OCI-LY7 (cell line): ENCODE measurements around the gene PCDH10. TPM values are rescaled to one million over a fixed set of nuclear protein-coding genes. Genes with fewer than 3 reads are reported as not detected.

Experiments
- BruUV-seq: library from RNA; stranded (reverse); fragments of 400-500 nt; replicated peaks from 2 replicates; lab custom pipeline; 2021; lab: Mats Ljungman, UMichigan
- CTCF ChIA-PET: fragments of 300-600 bp; sonication (Branson Sonifier 250); formaldehyde crosslinking; loops from one replicate; lab custom pipeline; 2022; ENCODE audit warnings: antibody characterized with exemption; ENCODE audit not compliant: unreplicated experiment; lab: Charles Lee
- POLR2A ChIA-PET: fragments of 300-600 bp; sonication (Branson Sonifier 250); formaldehyde crosslinking; loops from one replicate; lab custom pipeline; 2022; ENCODE audit warnings: antibody characterized with exemption; lab: Charles Lee
- DNase-seq: peaks from one replicate; pipeline ENCODE4 v3.0.0-alpha.2; 2015; ENCODE audit warnings: low spot score
- H2AFZ ChIP-seq: fragments of 200-600 bp; sonication (generic), shearing (Covaris generic); 2 replicates; pipeline ENCODE4 v1.6.1; 2014; ENCODE audit warnings: mild to moderate bottlenecking, antibody characterized with exemption, low read length, moderate library complexity
- H3K27ac ChIP-seq: fragments of 200-600 bp; sonication (generic); 2 replicates; pipeline ENCODE4 v1.5.1; 2014; ENCODE audit warnings: mixed run types, low read depth, mild to moderate bottlenecking, moderate library complexity, low read length, inconsistent platforms; ENCODE audit not compliant: poor library complexity, severe bottlenecking
- H3K36me3 ChIP-seq: fragments of 200-600 bp; sonication (generic); 2 replicates; pipeline ENCODE4 v1.6.1; 2014; ENCODE audit warnings: mild to moderate bottlenecking, antibody characterized with exemption, low read length, moderate library complexity, mixed read lengths; ENCODE audit not compliant: insufficient read depth
- H3K4me1 ChIP-seq: fragments of 200-600 bp; sonication (generic); 2 replicates; pipeline ENCODE4 v1.5.1; 2014; ENCODE audit warnings: mild to moderate bottlenecking, low read length; ENCODE audit not compliant: insufficient read depth, poor library complexity, severe bottlenecking
- H3K4me2 ChIP-seq: fragments of 200-600 bp; sonication (generic); 2 replicates; pipeline ENCODE4 v1.6.1; 2014; ENCODE audit warnings: mild to moderate bottlenecking, low read length
- H3K4me3 ChIP-seq: fragments of 200-600 bp; sonication (generic); 2 replicates; pipeline ENCODE4 v1.5.1; 2014; ENCODE audit warnings: mild to moderate bottlenecking, low read depth, low read length; ENCODE audit not compliant: poor library complexity, severe bottlenecking
- H3K79me2 ChIP-seq: fragments of 200-600 bp; sonication (generic); 2 replicates; pipeline ENCODE4 v1.6.1; 2016; ENCODE audit warnings: low read depth, mild to moderate bottlenecking, low read length, moderate library complexity, mixed read lengths; ENCODE audit not compliant: insufficient read depth
- H3K9me2 ChIP-seq: fragments of 200-600 bp; sonication (generic); 2 replicates; pipeline ENCODE4 v1.6.1; 2016; ENCODE audit warnings: mild to moderate bottlenecking, low read length, mixed read lengths; ENCODE audit not compliant: insufficient read depth
- H3K9me3 ChIP-seq: fragments of 200-600 bp; sonication (generic); 2 replicates; pipeline ENCODE4 v1.6.1; 2014; ENCODE audit warnings: mild to moderate bottlenecking, mixed run types, low read length, mixed read lengths
- H4K20me1 ChIP-seq: fragments of 200-600 bp; sonication (generic); 2 replicates; pipeline ENCODE4 v1.6.1; 2014; ENCODE audit warnings: mild to moderate bottlenecking, antibody characterized with exemption, low read length, moderate library complexity, mixed read lengths; ENCODE audit not compliant: insufficient read depth
- EZH2phosphoT487 ChIP-seq: fragments of 200-600 bp; sonication (generic); IDR thresholded peaks from 2 replicates; pipeline ENCODE4 v1.6.1; 2018; ENCODE audit warnings: low read depth, borderline replicate concordance, mild to moderate bottlenecking, mixed run types, antibody characterized with exemption, low read length, moderate library complexity, mixed read lengths
- intact Hi-C: fragments of 100-400 bp; cut with micrococcal nuclease; formaldehyde crosslinking; loops from one replicate; pipeline ENCODE4 v1.10.0; 2022; ENCODE audit not compliant: unreplicated experiment
- total RNA-seq, 2 experiments: library from RNA; depleted of rRNA in 1 of 2; stranded (reverse); fragments of >200 nt in 1 of 2; shearing (Covaris generic) in 1 of 2; gene quantifications; 2 replicates each; pipeline ENCODE4 v1.2.3, GENCODE V29; 2014 to 2022
- TF ChIP-seq, protein P1 (sequence below): fragments of 200-600 bp; sonication (generic); conservative IDR thresholded peaks from 2 replicates; pipeline ENCODE4 v1.5.1; 2014; ENCODE audit warnings: mild to moderate bottlenecking, antibody characterized with exemption, low read length, moderate library complexity, mixed read lengths

Gene PCDH10
- total RNA-seq, 2 experiments from 2014 or later = not detected

DNA sequence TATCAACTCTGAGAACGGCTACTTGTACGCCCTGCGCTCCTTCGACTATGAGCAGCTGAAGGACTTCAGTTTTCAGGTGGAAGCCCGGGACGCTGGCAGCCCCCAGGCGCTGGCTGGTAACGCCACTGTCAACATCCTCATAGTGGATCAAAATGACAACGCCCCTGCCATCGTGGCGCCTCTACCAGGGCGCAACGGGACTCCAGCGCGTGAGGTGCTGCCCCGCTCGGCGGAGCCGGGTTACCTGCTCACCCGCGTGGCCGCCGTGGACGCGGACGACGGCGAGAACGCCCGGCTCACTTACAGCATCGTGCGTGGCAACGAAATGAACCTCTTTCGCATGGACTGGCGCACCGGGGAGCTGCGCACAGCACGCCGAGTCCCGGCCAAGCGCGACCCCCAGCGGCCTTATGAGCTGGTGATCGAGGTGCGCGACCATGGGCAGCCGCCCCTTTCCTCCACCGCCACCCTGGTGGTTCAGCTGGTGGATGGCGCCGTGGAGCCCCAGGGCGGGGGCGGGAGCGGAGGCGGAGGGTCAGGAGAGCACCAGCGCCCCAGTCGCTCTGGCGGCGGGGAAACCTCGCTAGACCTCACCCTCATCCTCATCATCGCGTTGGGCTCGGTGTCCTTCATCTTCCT is 2.7 kb downstream of the PCDH10 start:
- no TSS peak for BruUV-seq
- Histone ChIP-seq H4K20me1 (no peaks in the 10 kb centered on the region), H3K79me2 (no peaks in the 10 kb centered on the region), H3K27ac (no peak overlapping the region), H3K4me2 (no peak overlapping the region), H3K4me3 (no peak overlapping the region), H3K4me1 (no peaks in the 10 kb centered on the region), H3K9me3 (no peaks in the 10 kb centered on the region), H3K9me2 (no peaks in the 10 kb centered on the region), H2AFZ (no peak overlapping the region), H3K36me3 (no peaks in the 10 kb centered on the region)
- no peak for TF ChIP-seq EZH2phosphoT487
- TF ChIP-seq, protein P1, sequence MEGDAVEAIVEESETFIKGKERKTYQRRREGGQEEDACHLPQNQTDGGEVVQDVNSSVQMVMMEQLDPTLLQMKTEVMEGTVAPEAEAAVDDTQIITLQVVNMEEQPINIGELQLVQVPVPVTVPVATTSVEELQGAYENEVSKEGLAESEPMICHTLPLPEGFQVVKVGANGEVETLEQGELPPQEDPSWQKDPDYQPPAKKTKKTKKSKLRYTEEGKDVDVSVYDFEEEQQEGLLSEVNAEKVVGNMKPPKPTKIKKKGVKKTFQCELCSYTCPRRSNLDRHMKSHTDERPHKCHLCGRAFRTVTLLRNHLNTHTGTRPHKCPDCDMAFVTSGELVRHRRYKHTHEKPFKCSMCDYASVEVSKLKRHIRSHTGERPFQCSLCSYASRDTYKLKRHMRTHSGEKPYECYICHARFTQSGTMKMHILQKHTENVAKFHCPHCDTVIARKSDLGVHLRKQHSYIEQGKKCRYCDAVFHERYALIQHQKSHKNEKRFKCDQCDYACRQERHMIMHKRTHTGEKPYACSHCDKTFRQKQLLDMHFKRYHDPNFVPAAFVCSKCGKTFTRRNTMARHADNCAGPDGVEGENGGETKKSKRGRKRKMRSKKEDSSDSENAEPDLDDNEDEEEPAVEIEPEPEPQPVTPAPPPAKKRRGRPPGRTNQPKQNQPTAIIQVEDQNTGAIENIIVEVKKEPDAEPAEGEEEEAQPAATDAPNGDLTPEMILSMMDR = no peak
- DNase-seq = no peak
- ChIA-PET CTCF (no interaction called here), POLR2A (no interaction called here)
- intact Hi-C loops = no loop called here

GRCh38 chr4:133152330-133152821 is 3.3 kb downstream of the PCDH10 start:
- ChIA-PET CTCF (no interaction called here), POLR2A (interaction anchor here (0.6 to 1.4 kb wide), 2 partner anchors 11 to 102 kb away, joined by 3 to 4 read pairs; no protein-coding TSS in a partner anchor)

More at GRCh38 chr4:133152330-133152821, 3.3 kb downstream of the PCDH10 start:
- Histone ChIP-seq H3K27ac (no peak overlapping the region), H3K79me2 (no peaks in the 10 kb centered on the region), H3K9me3 (no peaks in the 10 kb centered on the region), H2AFZ (no peak overlapping the region), H3K9me2 (no peaks in the 10 kb centered on the region), H3K36me3 (no peaks in the 10 kb centered on the region), H4K20me1 (no peaks in the 10 kb centered on the region), H3K4me3 (no peak overlapping the region), H3K4me1 (no peaks in the 10 kb centered on the region), H3K4me2 (no peak overlapping the region)
- BruUV-seq = no TSS peak
- intact Hi-C loops = no loop called here
- no peak for TF ChIP-seq EZH2phosphoT487
- TF ChIP-seq, protein P1 = no peak
- DNase-seq = no peak
